ENCODE measurements around the gene PGA3. TPM values are rescaled to one million over a fixed set of nuclear protein-coding genes. Genes with fewer than 3 reads are reported as not detected.
"Not testable (repeated sequence)": the region's sequence is repeated elsewhere in the genome, so short reads cannot be mapped to it uniquely, and the experiment has no call there.

PGA3 gene
- total RNA-seq = not detected in 3 replicates
- long read RNA-seq = 0 reads

GRCh38 chr11:61202950-61203746 is at the start of gene PGA3:
PGA3 (plus strand) TSS chr11:61203515; CDS start chr11:61203565, 50 bp downstream.
- not testable (repeated sequence) for H3K36me3 Mint-ChIP-seq (ENCODE audit: low read depth); DNase-seq (ENCODE audit: low spot score); H3K27ac Mint-ChIP-seq (ENCODE audit: unreplicated experiment); H3K4me3 Mint-ChIP-seq (ENCODE audit: unreplicated experiment); H3K9me3 Mint-ChIP-seq (ENCODE audit: low read depth); H3K4me1 Mint-ChIP-seq (ENCODE audit: low read depth)
- peaks cover 36% of the 10 kb centered on the region for H3K27me3 Mint-ChIP-seq (ENCODE audit: low read depth)

- DNase-seq (ENCODE audit: low spot score) = no peak
Observed at GRCh38 chr11:61153593-61154095, 49.7 kb upstream of the PGA3 start.

GRCh38 chr11:61154528-61154927 is 48.8 kb upstream of the PGA3 start:
- H3K27me3 Mint-ChIP-seq (ENCODE audit: low read depth) = no peaks in the 10 kb centered on the region
- H3K36me3 Mint-ChIP-seq (ENCODE audit: low read depth) = peaks cover 12% of the 10 kb centered on the region
- H3K4me1 Mint-ChIP-seq (ENCODE audit: low read depth) = peaks cover 56% of the 10 kb centered on the region
- no peak overlapping the region for H3K4me3 Mint-ChIP-seq (ENCODE audit: unreplicated experiment)
- no peak for DNase-seq (ENCODE audit: low spot score)
- TF ChIP-seq CTCF (IDR thresholded peaks at IDR 0.05) = no peak
- H3K27ac Mint-ChIP-seq (ENCODE audit: unreplicated experiment) = peak overlapping the region; percentile 93
- H3K9me3 Mint-ChIP-seq (ENCODE audit: low read depth) = peaks cover 22% of the 10 kb centered on the region

More at GRCh38 chr11:61153593-61154095, 49.7 kb upstream of the PGA3 start:
- peaks cover 54% of the 10 kb centered on the region for H3K4me1 Mint-ChIP-seq (ENCODE audit: low read depth)
- H3K36me3 Mint-ChIP-seq (ENCODE audit: low read depth) = peaks cover 12% of the 10 kb centered on the region
- TF ChIP-seq CTCF (IDR thresholded peaks at IDR 0.05) = peak; percentile 14
- H3K4me3 Mint-ChIP-seq (ENCODE audit: unreplicated experiment) = no peak overlapping the region
- peaks cover 22% of the 10 kb centered on the region for H3K9me3 Mint-ChIP-seq (ENCODE audit: low read depth)
- H3K27me3 Mint-ChIP-seq (ENCODE audit: low read depth) = no peaks in the 10 kb centered on the region
- peak overlapping the region; percentile 93 for H3K27ac Mint-ChIP-seq (ENCODE audit: unreplicated experiment)

DNA sequence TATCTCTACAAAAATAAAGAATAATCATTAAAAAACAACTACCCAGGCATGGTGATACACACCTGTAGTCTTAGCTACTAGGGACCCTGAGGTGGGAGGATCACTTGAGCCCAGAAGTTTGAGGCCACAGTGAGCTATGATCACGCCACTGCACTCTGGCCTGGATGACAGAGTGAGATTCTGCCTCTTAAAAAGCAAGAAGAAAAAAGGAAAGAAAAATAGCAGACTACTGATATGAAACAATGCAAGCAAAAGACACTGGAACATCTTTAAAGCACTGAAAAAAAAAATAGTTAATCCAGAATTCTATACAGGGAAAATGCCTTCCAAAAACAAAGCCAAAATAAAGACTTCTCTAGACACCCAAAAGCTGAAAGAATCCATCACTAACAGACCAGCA is 48.0 kb upstream of the PGA3 start:
- H3K27me3 Mint-ChIP-seq (ENCODE audit: low read depth) = no peaks in the 10 kb centered on the region
- TF ChIP-seq CTCF (IDR thresholded peaks at IDR 0.05) = no peak
- H3K9me3 Mint-ChIP-seq (ENCODE audit: low read depth) = peaks cover 22% of the 10 kb centered on the region
- H3K4me1 Mint-ChIP-seq (ENCODE audit: low read depth) = peaks cover 54% of the 10 kb centered on the region
- H3K4me3 Mint-ChIP-seq (ENCODE audit: unreplicated experiment) = no peak overlapping the region
- no peak for DNase-seq (ENCODE audit: low spot score)
- no peak overlapping the region for H3K27ac Mint-ChIP-seq (ENCODE audit: unreplicated experiment)
- peaks cover 12% of the 10 kb centered on the region for H3K36me3 Mint-ChIP-seq (ENCODE audit: low read depth)

DNA sequence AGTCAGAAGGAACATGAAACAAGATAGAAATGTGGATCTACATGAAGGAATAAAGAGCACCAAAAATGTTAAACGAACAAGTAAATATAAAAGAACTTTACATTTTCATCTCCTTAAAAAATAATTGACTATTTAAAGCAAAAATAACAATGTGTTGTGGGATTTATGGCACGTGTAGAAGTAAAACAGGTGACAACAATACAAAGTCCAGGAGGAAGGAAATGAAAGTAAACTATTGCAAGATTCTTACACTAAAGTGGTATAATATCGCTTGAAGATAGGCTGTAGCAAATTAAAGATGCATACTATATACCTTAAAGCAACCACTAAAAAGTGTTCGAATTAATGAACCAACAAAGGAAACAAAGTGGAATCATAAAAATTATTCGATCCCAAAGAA is 47.6 kb upstream of the PGA3 start:
- Mint-ChIP-seq H3K9me3 (ENCODE audit: low read depth) (peaks cover 22% of the 10 kb centered on the region), H3K27ac (ENCODE audit: unreplicated experiment) (no peak overlapping the region), H3K27me3 (ENCODE audit: low read depth) (no peaks in the 10 kb centered on the region), H3K4me1 (ENCODE audit: low read depth) (peaks cover 56% of the 10 kb centered on the region), H3K36me3 (ENCODE audit: low read depth) (peaks cover 12% of the 10 kb centered on the region), H3K4me3 (ENCODE audit: unreplicated experiment) (no peak overlapping the region)
- DNase-seq (ENCODE audit: low spot score) = no peak
- TF ChIP-seq CTCF (IDR thresholded peaks at IDR 0.05) = no peak
